ENCODE data around the gene SERPINE1.

DNA sequence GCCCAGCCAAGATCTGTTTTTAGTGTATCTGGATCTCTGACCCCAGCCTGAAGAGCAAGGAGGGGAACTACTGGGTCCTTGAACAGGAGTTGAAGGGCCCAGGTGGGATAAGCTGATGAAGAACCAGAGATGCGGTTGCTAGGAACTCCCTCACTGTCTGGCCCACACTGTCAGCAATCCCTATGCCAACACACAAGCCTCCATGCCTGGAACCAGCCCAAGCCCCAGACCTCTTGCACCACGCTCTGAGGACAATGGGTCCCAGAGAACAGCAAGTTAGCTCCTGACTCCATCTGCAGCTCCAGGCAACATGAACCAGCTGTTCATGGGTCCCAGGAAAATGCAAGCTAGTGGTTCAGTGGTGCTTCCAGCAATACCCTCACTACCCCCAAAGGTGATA lies 50.7 kb downstream of the SERPINE1 start:
- no peak for TF ChIP-seq POLR2A (IDR thresholded peaks at IDR 0.05)
- TF ChIP-seq CTCF (IDR thresholded peaks at IDR 0.05), result no peak
